Measurements from ENCODE around the gene DIABLO. TPM values are rescaled to one million over a fixed set of nuclear protein-coding genes. Genes with fewer than 3 reads are reported as not detected.
A peak's percentile ranks its signal among the peaks of the same experiment; 100 is the strongest.
"Not testable (repeated sequence)": the region's sequence is repeated elsewhere in the genome, so short reads cannot be mapped to it uniquely, and the experiment has no call there.

The DIABLO gene
- total and polyA plus RNA-seq, 2 experiments from 2014 or later = 80.8 to 95.9 TPM

DNA sequence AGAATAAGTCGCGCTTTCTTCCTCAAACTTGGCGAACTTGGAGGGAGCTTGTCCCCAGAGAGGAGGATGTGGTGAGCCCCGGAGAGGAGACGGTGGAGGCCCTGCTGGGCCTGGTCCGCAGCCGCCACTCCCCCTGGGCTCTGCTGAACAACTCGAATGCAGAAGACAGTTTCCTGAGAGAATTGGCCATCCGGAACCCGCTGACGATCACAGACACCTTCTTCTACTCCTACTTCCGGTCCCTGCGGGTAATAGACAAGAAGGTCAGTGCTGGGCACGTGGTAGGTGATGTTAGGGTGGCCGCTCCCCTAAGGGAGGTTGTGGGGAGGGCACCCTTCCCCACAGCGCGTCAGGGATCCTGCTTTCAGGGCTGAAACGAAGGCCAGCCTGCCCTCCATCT is 41.3 kb downstream of the DIABLO start:
- Histone ChIP-seq H3K4me1 (ENCODE audit: low read depth) (no peaks in the 10 kb centered on the region), H3K36me3 (no peaks in the 10 kb centered on the region), H3K9me3 (ENCODE audit: low read depth) (no peaks in the 10 kb centered on the region), H3K27me3 (peaks cover 14% of the 10 kb centered on the region), H3K27ac (no peak overlapping the region), H3K4me3 (no peak overlapping the region)
- TF ChIP-seq, protein P1, sequence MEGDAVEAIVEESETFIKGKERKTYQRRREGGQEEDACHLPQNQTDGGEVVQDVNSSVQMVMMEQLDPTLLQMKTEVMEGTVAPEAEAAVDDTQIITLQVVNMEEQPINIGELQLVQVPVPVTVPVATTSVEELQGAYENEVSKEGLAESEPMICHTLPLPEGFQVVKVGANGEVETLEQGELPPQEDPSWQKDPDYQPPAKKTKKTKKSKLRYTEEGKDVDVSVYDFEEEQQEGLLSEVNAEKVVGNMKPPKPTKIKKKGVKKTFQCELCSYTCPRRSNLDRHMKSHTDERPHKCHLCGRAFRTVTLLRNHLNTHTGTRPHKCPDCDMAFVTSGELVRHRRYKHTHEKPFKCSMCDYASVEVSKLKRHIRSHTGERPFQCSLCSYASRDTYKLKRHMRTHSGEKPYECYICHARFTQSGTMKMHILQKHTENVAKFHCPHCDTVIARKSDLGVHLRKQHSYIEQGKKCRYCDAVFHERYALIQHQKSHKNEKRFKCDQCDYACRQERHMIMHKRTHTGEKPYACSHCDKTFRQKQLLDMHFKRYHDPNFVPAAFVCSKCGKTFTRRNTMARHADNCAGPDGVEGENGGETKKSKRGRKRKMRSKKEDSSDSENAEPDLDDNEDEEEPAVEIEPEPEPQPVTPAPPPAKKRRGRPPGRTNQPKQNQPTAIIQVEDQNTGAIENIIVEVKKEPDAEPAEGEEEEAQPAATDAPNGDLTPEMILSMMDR (IDR thresholded peaks at IDR 0.05; ENCODE audit: low read depth, low read length) = no peak
- no peak for DNase-seq (ENCODE audit: low read depth in 1 of 2, low spot score in 1 of 2)

DNA sequence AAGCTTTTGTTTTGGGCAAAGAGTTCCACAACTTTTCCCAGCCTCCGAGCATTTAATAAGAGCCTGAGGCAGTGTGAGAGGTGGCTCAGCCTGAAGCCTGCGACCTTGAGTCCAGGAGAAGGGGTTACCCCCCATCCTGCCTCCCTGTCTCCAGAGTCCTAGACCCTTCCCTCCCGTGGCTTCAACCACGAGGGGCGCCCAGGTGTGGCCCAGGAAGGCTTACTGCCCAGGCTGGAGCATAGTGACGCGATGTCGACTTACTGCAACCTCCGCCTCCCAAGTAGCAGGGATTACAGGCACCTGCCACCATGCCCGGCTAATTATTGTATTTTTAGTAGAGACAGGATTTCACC is 42.3 kb downstream of the DIABLO start:
- TF ChIP-seq, protein P1 (IDR thresholded peaks at IDR 0.05; ENCODE audit: low read depth, low read length) = no peak
- Histone ChIP-seq H3K4me1 (ENCODE audit: low read depth) (no peaks in the 10 kb centered on the region), H3K4me3 (peak overlapping the region; percentile 42), H3K27ac (no peak overlapping the region), H3K9me3 (ENCODE audit: low read depth) (no peaks in the 10 kb centered on the region), H3K27me3 (peaks cover 14% of the 10 kb centered on the region), H3K36me3 (no peaks in the 10 kb centered on the region)
- DNase-seq (ENCODE audit: low read depth in 1 of 2, low spot score in 1 of 2) = no peak

DNA sequence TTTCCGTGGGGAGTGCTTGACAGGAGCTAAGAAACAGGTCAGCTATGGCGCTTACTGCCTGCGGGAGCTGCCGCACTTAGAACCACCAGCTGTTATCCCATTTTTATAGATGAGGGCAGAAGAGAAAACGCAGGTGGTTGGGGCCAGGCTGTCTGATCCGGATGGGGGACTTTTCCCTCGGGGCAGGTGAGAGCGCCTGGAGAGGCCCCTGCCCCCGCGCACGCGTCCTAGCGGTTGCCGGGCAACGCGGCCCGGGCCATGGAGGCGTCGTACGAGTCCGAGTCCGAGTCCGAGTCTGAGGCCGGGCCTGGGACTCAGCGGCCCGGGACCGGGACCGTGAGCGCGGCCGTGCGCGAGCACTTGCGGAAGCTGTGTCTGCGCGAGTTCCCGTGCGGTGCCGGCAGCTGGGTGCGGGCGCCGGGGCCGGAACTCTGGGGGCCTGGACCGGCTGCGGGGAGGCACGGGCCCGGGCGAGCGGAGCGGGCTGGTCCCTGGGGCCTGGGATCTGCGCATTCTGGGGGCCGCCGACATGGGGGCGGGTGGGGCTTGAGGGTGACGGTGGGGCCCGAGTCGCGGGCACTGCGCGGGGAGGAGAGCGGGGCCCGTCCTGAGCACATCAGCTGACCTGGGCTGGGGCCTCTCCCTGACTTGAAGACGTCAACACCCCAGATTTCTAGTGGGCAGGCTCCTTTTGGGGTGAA is 42.8 kb downstream of the DIABLO start, which contains the start of gene LRRC43:
LRRC43 (plus strand) TSS at position 237 of the 701 bp plus-strand sequence; CDS start at position 259, 22 bp downstream.
- no peak within 1 kb of the TSS for H3K27ac ChIP-seq
- TF ChIP-seq, protein P1 (IDR thresholded peaks at IDR 0.05; ENCODE audit: low read depth, low read length) = no peak

DNA sequence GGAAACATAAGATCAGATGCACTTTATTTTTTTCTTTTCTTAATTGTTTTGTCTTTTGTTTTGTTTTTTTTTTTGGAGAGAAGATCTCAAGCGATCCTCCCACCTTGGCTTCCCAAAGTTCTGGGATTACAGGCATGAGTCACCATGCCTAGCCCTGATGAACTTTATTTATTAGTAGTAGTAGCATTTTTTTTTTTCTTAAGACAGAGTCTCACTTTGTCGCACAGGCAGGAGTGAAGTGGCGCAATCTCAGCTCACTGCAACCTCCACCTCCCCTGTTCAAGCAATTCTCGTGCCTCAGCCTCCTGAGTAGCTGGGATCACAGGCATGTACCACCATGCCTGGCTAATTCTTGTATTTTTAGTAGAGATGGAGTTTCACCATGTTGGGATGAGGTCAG is 49.4 kb downstream of the DIABLO start:
- H3K9me3 ChIP-seq (ENCODE audit: low read depth); H3K27me3 ChIP-seq; H3K4me3 ChIP-seq; H3K36me3 ChIP-seq; DNase-seq (ENCODE audit: low read depth in 1 of 2, low spot score in 1 of 2); H3K27ac ChIP-seq; H3K4me1 ChIP-seq (ENCODE audit: low read depth): not testable (repeated sequence)

More for the DNA sequence above, 42.8 kb downstream of the DIABLO start, which contains the start of gene LRRC43:
- peak within 1 kb of the TSS; percentile 42 for H3K4me3 ChIP-seq
- no peaks in the 10 kb centered on the region for H3K4me1 ChIP-seq (ENCODE audit: low read depth)
- DNase-seq (ENCODE audit: low read depth in 1 of 2, low spot score in 1 of 2) = peak; percentile 45 to 63
- no peaks in the 10 kb centered on the region for H3K36me3 ChIP-seq
- H3K27me3 ChIP-seq = peaks cover 14% of the 10 kb centered on the region
- no peaks in the 10 kb centered on the region for H3K9me3 ChIP-seq (ENCODE audit: low read depth)

DNA sequence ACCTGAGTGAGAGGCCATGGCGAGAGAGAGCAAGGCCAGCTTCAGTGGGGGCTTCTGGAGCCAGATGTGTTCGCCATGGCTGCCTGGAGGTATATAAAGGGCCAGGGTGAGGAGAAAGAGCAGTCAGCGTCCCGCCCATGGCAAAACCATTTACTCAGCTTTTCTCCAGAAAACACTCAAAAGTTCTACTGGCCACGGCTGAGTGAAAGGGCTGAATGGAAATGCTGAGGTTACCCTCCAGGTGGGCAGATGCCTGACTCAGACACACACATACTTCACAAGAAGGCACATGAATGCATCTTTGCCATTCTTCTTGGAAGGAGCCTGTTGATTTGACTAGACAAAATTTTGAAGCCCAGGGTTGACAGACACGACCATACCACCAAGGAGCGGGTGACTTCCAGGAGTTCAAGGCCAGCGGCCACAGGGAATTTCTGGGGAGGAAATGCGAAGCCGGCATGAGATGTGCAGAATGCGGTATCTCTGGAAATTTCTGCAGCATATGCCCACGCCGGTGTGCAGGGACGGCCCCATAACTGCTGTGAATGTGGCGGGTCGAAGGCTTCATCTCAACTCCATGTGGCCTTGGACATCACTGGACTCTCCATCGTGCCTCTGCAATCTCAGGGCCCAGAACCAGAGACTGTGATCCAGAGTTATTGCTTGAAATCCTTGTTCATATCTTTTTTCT is 51.6 kb downstream of the DIABLO start, which contains the start of gene IL31:
IL31 (minus strand) TSS at position 67 of the 691 bp plus-strand sequence; CDS start at position 18, 49 bp downstream.
- H3K27ac ChIP-seq = no peak within 1 kb of the TSS
- DNase-seq (ENCODE audit: low read depth in 1 of 2, low spot score in 1 of 2) = no peak
- H3K9me3 ChIP-seq (ENCODE audit: low read depth) = no peaks in the 10 kb centered on the region
- H3K4me3 ChIP-seq = no peak within 1 kb of the TSS
- no peaks in the 10 kb centered on the region for H3K36me3 ChIP-seq
- TF ChIP-seq, protein P1 (IDR thresholded peaks at IDR 0.05; ENCODE audit: low read depth, low read length) = no peak
- H3K27me3 ChIP-seq = no peaks in the 10 kb centered on the region
- no peaks in the 10 kb centered on the region for H3K4me1 ChIP-seq (ENCODE audit: low read depth)
